ENCODE measurements around the gene C17orf100.
"Not testable (repeated sequence)": the region's sequence is repeated elsewhere in the genome, so short reads cannot be mapped to it uniquely, and the experiment has no call there.

C17orf100 gene

GRCh38 chr17:6641247-6641863 is 10.2 kb upstream of the C17orf100 start:
- peak; percentile 41 for DNase-seq

- no peak for DNase-seq
Measured at GRCh38 chr17:6642592-6642991, 9.0 kb upstream of the C17orf100 start.

GRCh38 chr17:6643451-6644125 is 8.0 kb upstream of the C17orf100 start:
- DNase-seq, result no peak

- peak; percentile 37 for DNase-seq
Measured at GRCh38 chr17:6648181-6648580, 3.4 kb upstream of the C17orf100 start.

- no peak for DNase-seq
Measured at GRCh38 chr17:6651919-6652452, 424 bp downstream of the C17orf100 start.

- no peak for DNase-seq
Measured at GRCh38 chr17:6654841-6655731, 3.5 kb downstream of the C17orf100 start.

- not testable (repeated sequence) for DNase-seq
Measured at GRCh38 chr17:6655732-6656361, 4.3 kb downstream of the C17orf100 start.

- not testable (repeated sequence) for DNase-seq
Measured at GRCh38 chr17:6656797-6657632, 5.5 kb downstream of the C17orf100 start.

GRCh38 chr17:6657633-6658287 is 6.2 kb downstream of the C17orf100 start:
- DNase-seq, result no peak

- DNase-seq, result not testable (repeated sequence)
Measured at GRCh38 chr17:6658411-6658810, 6.8 kb downstream of the C17orf100 start.

- no peak for DNase-seq
Measured at GRCh38 chr17:6660101-6660500, 8.5 kb downstream of the C17orf100 start.

- peak; percentile 82 for DNase-seq
Measured at GRCh38 chr17:6660805-6661463, 9.4 kb downstream of the C17orf100 start.

- no peak for DNase-seq
Measured at GRCh38 chr17:6661464-6661848, 9.9 kb downstream of the C17orf100 start.

GRCh38 chr17:6663200-6663599 is 11.6 kb downstream of the C17orf100 start:
- not testable (repeated sequence) for DNase-seq

GRCh38 chr17:6666077-6666521 is 14.5 kb downstream of the C17orf100 start:
- DNase-seq, result peak; percentile 72

GRCh38 chr17:6666557-6666956 is 15.0 kb downstream of the C17orf100 start:
- DNase-seq, result no peak

- no peak for DNase-seq
Measured at GRCh38 chr17:6667516-6667915, 16.0 kb downstream of the C17orf100 start.

- no peak for DNase-seq
Measured at GRCh38 chr17:6668219-6668618, 16.7 kb downstream of the C17orf100 start.

- no peak for DNase-seq
Measured at GRCh38 chr17:6668727-6669425, 17.3 kb downstream of the C17orf100 start.

All from inflammatory macrophage treated with lipopolysaccharide for 4 hours (primary cell).